HG02763 (cell line): ENCODE data around the gene CHKA.

ENCODE experiments used
- ATAC-seq: cut with Tn5 transposase; IDR thresholded peaks from one replicate; pipeline ENCODE4 v1.9.1; 2021; ENCODE audit warnings: mild to moderate bottlenecking, moderate library complexity; ENCODE audit not compliant: unreplicated experiment

Gene CHKA

DNA sequence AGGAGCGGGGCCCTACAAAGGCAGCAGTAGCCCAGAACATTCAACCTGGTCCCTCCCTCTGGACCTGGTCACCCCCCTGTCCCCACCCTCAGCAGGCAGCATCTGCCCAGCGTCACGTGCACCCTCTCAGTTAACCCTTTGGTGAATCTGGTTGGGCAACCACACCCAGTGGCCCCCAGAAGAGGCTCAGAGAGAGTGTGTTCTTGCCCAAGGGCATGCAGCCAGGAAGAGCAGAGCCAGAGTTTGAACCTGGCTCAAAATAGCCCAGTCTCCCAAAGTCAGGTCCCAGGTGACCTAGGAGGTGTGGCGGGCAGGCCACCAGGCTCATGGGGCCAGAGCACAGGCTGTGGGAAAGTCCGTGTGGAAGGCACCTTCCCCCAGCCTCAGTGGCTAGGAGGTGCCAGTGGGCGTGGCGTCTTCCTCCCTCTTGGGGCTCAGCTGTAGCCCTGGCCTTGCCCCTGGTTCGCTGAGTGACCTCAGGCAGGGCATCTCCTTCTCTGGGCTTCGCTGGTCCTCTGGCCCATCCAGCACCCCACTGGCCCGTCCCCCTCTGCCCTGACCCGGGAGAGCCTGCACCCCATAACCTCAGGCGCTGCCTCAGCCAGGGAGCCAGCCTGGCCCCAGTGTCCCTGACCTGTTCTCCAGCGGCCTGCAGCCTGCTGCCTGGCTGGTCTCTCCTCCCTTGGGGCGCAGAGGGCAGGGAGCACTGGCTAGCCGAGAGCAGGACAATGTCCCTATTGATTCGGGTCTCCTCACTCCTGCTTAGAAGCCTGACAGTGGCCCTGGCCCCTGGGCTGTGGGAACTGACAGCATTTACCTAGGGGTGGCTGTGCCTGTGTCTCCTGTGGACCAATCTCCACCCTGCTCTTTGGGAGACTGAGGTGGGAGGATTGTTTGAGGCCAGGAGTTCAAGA lies 104.0 kb downstream of the CHKA start:
- ATAC-seq = no peak

DNA sequence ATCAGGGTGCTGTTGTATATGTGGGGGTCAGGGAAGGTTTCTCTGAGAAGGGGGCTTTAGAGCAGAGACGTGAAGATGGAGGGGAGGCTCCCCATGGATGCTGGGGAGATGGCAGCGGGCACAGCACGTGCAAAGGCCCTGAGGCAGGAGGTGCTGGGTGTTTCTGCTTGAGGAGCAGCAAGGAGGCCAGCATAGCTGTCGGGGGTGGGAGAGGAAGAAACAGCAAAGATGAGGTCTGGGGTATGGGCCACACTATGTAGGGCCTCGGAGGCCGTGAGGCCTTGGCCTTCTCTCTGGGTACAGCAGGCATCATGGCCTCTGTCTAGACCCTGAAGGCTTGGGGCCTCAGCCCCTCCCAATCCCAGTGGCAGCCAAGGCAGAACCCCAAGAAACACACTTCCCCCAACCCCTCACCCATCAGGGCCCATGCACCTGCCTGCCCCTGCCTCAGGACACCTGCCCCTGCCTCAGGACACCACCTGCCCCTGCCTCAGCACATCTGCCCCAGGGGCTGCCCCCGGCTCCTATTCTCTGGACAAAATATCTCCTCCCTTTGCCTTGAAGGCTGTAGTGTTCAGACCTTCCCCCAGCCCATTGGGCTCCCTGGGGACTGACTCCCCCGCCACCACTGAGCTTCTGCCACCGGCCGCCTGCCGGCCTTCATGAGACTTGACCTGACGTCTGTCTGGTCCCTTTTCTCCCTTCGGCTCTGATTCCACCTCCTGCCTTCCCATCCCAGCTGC lies 104.9 kb downstream of the CHKA start:
- no peak for ATAC-seq

DNA sequence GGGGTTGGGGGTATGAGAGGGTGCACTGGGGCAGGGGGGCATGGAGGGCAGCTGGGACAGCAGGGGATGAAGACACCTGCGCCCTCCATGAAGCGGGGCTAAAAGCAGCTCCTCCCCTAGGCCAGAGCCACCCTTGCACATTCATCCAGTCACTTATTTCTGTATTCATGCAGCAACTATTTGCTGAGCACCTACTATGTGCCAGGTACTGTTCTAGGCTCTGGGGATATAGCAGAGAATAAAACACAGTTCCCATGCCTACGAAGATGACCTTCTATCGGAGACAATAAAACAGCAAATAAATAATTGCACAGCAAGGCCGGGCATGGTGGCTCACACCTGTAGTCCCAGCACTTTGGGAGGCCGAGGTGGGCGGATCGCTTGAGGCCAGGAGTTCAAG lies 105.7 kb downstream of the CHKA start:
- no peak for ATAC-seq

DNA sequence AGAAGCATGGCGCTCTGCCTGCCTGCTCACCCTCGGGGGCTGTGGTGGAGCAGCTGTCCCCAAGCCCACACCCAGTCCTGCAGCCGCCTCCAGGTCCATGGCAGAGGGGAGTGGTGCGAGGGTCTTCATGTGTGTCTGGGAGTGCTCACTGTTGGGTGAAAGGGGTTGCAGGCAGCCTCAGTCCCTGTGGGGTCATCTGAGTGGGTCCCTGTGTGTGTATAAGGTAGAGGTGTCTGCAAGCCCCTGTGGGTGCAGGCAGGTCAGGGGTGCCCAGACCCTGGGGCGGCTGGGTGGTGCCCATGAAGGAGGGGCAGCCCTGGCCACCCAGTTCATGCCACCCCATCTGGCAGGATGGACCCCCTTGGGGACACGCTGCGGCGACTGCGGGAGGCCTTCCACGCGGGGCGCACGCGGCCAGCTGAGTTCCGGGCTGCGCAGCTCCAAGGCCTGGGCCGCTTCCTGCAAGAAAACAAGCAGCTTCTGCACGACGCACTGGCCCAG lies 106.2 kb downstream of the CHKA start:
- ATAC-seq = no peak

DNA sequence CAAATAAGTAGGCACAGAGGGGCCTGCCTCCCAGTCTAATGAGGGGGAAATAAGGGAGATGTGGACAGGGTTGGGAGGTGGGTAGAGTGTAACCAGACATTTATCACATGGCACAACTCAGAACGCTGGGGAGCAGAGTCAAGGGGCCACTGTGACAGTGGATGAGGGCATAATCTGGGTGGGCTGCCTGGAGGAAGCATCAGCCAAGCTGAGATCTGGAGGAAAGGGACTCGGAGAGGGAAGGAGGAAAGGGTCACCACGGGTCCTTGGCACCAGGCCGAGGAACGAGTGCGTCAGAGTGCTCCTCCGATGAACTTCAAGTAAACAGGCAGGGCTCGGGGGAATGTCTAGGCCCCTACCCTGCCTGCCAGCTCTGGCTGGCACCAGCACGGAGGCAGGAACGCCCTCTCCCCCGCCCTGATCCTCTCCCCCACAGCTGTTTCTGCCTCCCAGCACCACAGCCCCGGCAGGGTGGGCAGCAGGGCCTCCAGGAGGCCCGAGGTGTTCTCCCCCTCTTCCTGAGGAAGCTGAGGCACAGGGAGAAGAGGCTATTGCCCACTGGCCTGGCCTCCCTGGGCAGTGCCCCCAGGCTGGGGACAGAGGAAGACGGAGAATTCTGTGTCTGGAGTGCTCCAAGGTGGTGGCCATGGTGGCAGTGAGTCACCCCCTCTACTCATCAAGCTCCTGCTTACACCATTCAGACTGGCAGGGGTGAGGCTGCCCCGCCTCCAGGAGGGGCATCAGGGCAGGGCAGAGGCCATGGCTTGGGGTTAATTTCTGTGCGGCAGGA lies 106.8 kb downstream of the CHKA start:
- no peak for ATAC-seq

DNA sequence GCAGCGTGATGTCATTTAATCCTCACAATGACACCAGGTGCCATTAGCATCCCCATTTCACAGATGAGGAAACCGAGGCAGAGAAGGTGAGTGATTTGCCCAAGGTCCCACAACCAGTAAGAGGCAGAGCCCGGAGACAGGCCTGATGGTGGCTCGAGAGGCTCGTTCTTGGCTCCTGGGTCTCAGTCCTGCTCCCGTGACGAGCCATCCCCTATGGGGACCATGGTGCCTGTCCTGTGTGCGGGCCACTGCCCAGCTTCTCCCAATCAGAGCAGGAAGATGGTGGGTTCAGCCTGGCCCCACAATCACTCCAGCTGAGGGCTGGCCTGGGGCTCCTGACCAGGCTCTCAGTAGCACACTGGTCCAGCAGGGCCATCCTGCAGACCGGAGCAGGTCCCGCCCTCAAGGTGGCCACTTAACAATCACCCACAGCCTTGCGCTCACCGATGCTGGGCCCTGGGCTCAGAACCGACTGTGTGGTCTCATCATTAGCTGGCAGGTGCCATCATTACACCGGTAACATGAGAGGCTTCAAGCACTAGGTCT lies 107.5 kb downstream of the CHKA start:
- no peak for ATAC-seq

DNA sequence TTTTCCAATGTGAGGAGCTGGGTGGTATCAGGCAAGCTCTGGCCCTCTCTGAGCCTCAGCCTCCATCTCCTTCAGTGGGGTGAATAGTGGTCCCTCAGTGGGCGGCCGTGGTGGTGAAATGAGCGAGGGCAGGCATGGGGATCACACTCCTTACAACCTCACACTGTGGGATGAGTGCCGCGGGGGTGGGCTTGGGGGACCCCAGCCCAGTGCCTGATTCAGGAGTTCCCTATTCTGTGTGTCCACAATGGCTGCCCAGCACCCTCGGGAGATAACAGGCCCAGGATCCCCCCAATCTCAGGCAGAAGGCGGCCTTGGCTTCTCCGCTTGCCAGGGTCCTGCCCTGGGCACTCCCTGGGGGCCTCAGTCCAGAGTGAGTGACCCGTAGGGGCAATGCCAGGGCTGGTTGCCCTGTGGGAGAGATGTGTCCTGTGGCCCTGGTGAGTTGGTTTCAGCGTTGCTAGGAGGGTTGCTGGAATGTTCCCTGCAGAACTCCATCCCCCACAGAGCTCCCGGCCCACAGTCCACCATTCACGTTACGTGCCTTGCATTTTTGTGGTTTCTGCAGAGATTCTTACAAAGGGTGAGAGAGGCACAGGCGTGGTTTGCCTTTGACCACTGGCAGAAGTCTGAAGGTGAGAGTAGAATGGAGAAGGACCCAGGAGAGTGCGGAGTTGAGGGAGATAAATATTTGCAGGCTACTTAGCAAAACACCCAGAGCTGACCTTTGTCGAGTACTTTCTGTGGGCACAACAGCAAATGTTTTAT lies 108.2 kb downstream of the CHKA start:
- no peak for ATAC-seq

DNA sequence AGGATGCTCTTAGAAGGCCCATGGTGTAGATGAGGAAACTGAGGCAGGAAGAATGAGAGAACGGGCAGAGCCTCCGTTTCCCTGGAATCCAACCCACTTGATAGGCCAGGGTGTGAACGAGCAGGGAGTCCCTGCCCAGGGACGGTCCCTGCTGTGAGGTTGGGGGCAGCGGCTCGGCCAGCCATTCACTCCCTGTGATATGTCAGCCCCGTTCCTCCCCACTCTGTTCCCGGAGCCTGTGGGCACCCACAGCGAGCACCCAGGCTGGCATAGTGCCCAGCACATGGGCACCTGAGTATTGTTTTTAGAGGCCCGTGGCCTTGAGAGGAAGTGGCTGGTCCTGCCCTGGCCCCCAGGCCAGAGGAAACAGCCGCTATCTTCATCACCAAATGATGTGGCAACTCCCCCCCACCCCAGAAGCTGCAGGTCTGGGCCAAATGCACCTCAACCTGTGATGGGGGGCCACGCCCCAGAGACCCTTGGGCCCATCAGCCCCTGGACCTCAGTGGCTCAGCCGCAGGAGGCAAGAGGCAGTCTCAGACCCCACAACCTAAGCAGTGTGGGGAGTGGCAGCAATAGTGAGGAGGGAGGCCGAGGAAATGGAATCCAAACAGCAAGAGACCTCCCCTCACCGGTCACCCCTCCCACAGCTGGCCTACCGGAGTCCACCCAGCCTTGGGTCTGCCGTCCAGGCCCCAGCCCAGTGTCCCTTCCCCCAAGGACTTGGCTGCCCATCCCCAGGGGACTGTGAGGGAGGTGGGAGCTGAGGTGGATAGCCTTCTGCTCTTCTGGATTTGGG lies 108.9 kb downstream of the CHKA start:
- no peak for ATAC-seq

DNA sequence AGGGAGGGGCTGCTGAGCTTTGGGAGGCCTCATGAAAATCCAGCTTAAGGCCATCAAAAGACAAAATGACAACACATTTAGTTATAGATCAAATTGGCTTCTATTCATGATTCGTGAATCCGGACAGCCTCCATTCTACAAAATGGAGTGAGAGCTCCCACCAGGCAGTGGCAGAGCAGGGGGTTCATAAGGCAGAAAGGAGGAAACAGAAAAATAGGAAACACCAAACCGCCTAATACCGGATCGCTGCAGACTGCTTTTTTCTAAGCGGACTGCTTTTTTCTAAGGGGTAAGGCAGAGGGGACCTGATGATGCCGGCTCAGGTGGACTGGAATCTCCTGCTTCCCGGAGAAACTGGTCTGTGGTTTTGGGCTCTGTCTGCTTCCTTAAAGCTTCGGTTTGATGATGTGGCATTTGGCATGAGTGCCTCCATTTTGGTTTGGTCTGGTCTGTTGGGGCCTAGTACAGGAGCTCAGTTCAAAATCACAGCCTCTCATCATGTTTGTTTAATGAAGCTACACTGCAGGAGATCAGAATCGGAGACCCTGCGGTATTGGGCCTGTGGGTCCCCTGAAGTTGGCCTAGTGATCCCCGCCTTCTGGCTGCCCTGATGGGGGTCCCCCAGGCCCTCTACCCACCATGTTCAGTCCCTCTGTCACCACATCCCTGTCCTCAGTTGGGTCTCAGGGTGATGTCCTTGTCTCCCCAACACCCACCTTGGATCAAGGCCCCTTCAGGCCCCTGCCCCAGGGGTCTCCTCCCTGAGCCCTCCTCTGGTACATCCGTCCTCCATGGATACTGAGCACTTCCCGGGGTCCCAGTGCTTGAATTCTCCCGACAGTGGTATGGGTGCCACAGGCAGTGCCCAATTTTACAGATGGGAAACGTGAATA lies 109.9 kb downstream of the CHKA start:
- ATAC-seq = no peak

DNA sequence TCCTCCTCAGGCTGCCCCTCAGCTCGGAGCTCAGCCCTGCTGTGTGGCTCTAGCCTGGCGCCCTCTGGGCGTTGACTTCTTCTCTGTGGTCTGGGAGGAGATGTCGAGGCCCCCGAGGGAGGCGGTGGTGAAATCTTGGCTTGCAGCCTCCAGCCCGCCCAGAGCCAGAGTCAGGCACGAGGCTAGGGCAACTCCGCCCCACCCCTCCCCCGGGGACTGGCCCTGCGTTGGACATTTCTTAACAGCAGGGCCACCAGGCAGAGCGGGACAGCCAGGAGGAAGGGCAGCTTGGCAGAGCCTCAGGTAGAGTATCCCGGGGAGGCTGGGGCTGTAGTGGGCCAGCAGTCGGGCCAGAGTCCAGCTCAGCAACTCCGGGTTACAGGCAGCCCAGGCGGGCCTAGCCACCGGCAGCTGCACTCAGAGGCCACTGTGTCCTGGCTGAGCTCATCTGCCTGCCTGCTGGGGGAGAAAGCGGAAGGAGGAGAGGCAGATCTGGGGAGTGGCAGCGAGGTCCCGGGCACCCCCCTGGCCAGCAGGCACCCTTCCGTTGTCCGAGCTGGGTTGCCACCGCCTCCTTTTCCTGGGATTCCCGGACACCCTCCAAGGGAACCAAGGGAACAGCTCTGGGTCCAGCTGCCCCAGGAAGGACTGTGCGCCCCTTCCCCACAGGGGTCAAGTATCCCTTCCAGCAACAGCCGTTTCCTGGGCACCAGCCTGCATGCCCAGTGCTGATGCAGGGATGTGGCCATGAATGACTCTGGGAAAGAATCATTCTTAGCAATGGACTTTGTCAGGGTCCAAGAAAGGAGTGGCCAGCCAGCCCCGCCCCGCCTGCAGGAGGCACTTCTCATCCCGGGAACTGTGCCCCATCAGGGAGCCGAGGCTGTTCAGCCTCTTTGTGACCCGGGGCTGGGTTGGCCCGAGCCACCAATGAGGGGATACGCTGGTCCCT lies 110.8 kb downstream of the CHKA start, which contains the start of gene ALDH3B1:
Gene ALDH3B1 (plus strand): TSS at position 238 of the 952 bp plus-strand sequence. CDS start 4,971 bp downstream, outside the sequence.
- no peak for ATAC-seq

DNA sequence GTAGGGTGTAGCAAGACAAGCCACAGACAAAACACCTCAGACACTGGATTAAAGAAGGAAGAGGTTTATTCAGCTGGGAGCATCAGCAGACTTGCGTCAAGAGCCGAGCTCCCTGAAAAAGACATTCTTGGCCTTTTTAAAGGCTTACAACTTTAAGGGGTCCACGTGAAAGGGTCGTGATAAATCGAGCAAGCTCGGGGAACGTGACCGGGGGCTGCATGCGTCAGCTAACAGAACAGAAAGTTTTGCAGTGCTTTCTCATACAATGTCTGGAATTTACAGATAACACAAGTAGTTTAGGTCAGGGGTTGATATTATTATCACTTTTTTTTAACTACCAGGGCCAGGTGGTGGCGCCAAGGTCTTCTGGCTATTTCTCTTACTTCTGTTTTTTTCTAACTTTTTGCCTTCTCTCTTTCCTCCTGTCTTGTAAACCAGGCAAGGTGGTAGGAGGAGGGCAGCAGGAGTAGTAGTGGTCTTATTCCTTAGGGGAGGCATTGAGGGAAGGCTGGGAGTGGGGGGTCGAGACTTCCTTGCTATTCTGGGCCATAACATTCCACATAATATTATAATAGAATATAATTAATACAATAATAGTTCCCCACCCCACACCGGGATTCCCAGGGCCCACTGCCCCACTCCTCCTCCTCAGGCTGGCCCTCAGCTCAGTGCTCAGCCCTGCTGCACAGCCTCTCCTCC lies 111.6 kb downstream of the CHKA start:
- no peak for ATAC-seq

DNA sequence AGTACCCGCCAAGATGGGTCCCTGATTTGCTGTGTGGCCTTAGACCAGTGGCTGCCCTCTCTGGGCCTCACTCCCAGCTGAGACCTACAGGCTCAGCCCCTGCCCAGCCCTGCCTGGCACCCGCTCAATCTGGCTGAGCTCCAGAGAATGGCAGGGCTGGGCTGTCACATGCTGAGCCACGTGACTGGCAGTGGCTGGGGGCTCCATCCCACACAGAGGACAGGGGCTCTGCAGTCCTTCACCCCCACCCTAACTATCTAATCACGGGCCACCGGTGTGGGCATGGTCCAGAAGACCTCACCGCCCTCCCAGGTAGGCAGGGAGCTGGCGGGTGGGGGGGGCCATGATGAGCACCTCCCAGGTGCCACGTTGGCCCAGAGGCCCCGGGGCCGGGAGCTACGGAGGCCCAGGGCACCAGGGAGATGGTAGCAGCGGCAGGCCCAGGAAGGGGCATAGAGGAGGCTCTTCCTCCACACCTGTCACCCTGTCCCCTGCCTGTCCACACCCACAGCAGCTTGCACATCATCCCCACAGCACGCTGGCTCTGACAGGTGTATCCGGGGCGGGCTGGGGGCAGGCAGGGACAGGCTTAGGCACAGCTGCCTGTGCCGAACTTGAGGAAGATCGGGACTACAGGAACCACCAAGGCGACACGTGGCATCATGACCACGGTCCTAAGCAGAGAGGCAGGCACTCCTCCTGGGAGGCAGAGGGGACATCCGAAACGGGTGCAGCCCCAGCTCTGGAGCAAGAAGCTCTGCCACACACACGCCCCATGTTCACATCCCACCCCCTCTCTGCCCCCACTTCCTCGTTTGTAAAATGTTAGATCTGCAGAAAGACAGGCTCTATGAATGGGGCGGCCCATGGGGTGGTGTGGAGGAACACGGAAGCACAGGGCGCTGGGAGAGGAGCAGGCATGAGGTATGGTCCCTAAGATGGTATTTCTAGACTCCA lies 112.5 kb downstream of the CHKA start:
- ATAC-seq = no peak

DNA sequence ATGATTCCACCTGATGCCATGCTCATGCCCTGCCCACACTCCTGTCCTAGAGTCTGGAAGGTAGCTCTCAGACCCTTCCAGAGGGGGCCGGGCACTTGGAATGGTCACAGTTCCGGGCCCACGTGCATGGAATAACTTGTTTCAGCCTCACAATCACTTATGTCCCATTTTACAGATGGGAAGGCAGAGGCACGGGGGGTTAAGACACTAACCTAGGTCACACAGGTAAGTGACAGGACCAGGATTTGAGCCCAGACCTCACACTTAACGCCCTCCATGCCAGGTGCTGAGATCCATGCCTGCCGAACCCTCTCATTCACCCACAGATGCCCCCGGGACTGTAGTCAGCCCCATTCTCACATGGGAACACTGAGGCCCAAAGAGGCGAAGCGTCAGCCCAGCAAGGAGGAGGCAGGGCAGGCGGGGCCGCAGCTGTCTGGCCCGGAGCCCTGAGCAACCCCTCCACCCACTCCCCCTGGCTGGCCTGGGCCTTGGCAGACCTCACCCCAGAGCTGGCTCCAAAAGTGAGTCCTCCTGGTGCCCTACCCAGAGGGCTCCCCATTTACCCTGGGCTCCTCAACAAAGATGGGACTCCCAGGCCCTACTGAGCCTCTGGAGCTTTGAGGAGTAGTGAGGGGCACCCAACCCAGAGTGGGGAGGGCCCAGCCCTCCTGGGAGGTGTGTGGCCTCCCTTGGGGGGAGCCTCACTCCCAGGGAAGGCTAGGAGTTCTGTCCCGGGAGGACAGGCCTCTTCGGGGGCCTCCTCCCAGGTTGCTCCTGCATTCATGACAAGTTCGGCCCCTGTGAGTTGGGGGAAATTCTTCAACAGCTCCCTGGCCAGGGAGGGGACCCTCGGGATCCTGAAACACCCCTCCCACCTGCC lies 113.4 kb downstream of the CHKA start:
- no peak for ATAC-seq

DNA sequence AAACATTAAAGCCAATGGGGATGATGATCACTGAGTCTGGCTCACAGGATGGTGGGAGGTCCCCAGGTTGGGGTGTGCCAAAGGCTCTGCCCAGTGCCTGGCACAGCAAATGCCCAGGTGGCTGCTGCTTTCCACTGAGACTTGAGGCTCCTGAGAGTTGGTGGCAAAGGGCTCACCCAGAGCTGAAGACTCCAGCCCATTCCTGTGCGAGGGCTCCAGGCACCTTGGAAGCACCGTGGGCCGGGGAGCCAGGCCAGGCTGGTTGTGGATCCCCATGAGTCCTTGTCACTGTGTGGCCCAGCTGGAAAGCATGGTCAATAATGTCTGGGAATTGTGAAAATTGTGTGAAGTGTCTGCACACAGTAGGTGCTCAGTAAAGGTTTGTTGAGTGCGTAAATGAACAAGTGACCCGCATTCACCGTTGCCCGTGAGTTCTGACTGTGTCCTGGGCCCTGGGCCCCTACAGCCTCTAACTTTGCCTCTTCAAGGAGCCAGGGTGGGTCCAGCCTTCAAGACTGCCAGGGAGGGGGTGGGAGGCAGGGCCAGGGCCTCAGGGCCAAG lies 114.5 kb downstream of the CHKA start:
- ATAC-seq = no peak
